Measurements from ENCODE around the gene TPT1.

- TF ChIP-seq CTCF (IDR thresholded peaks at IDR 0.05; ENCODE audit: low read length) (no peak), EZH2 (IDR thresholded peaks at IDR 0.05; ENCODE audit: borderline replicate concordance, low read length) (no peak)
Observed at GRCh38 chr13:45336025-45336800, 4.8 kb downstream of the TPT1 start.
